Astrocyte (in vitro differentiated cells and primary cell): ENCODE data around the gene GMDS. TPM values are rescaled to one million over a fixed set of nuclear protein-coding genes. Genes with fewer than 3 reads are reported as not detected.
A peak's percentile ranks its signal among the peaks of the same experiment; 100 is the strongest.

Experiments
- DNase-seq: peaks from one replicate; pipeline ENCODE4 v3.0.0-alpha.2; 2010; ENCODE audit warnings: low read depth
- FAIRE-seq: peaks from 2 replicates; lab custom pipeline; 2011; peaks lifted over from hg19 to GRCh38; lab: Jason Lieb, UNC
- H2AFZ ChIP-seq: 2 replicates; pipeline ENCODE4 v1.6.0; 2012; ENCODE audit warnings: low read depth, low read length, inconsistent platforms
- H3K27ac ChIP-seq: 2 replicates; pipeline ENCODE4 v1.5.1; 2011; ENCODE audit warnings: low read depth, low read length, inconsistent platforms
- H3K27me3 ChIP-seq: 2 replicates; pipeline ENCODE4 v1.6.0; 2011; ENCODE audit warnings: low read length, inconsistent platforms; ENCODE audit not compliant: insufficient read depth
- H3K36me3 ChIP-seq: 2 replicates; pipeline ENCODE4 v1.5.1; 2011; ENCODE audit warnings: low read length, inconsistent platforms; ENCODE audit not compliant: insufficient read depth
- H3K4me1 ChIP-seq: 2 replicates; pipeline ENCODE4 v1.5.1; 2011; ENCODE audit warnings: low read length, inconsistent platforms; ENCODE audit not compliant: insufficient read depth
- H3K4me2 ChIP-seq: 2 replicates; pipeline ENCODE4 v1.6.0; 2012; ENCODE audit warnings: low read length, inconsistent platforms
- H3K4me3 ChIP-seq: 2 replicates; pipeline ENCODE4 v1.5.1; 2011; ENCODE audit warnings: low read depth, mild to moderate bottlenecking, low read length, inconsistent platforms; ENCODE audit not compliant: insufficient read depth
- H3K79me2 ChIP-seq: 2 replicates; pipeline ENCODE4 v1.6.0; 2012; ENCODE audit warnings: mild to moderate bottlenecking, low read length, inconsistent platforms; ENCODE audit not compliant: insufficient read depth
- H3K9ac ChIP-seq: 2 replicates; pipeline ENCODE4 v1.6.0; 2012; ENCODE audit warnings: mild to moderate bottlenecking, low read length, inconsistent platforms
- H3K9me3 ChIP-seq: 2 replicates; pipeline ENCODE4 v1.5.1; 2012; ENCODE audit warnings: low read depth, mild to moderate bottlenecking, low read length, inconsistent platforms; ENCODE audit not compliant: insufficient read depth
- H4K20me1 ChIP-seq: 2 replicates; pipeline ENCODE4 v1.6.0; 2012; ENCODE audit warnings: low read length, inconsistent platforms; ENCODE audit not compliant: insufficient read depth
- H3K27ac Mint-ChIP-seq: one replicate; pipeline ENCODE4 v1.8.0; 2021; ENCODE audit warnings: mild to moderate bottlenecking, mixed read lengths; ENCODE audit not compliant: unreplicated experiment
- H3K27me3 Mint-ChIP-seq: one replicate; pipeline ENCODE4 v1.8.0; 2021; ENCODE audit warnings: low read depth, mixed read lengths; ENCODE audit not compliant: unreplicated experiment
- H3K36me3 Mint-ChIP-seq: one replicate; pipeline ENCODE4 v1.8.0; 2021; ENCODE audit warnings: low read depth, mixed read lengths; ENCODE audit not compliant: unreplicated experiment
- H3K4me1 Mint-ChIP-seq: one replicate; pipeline ENCODE4 v1.8.0; 2021; ENCODE audit warnings: low read depth, mixed read lengths; ENCODE audit not compliant: unreplicated experiment
- H3K4me3 Mint-ChIP-seq: one replicate; pipeline ENCODE4 v1.8.0; 2021; ENCODE audit warnings: mild to moderate bottlenecking, moderate library complexity, mixed read lengths; ENCODE audit not compliant: unreplicated experiment
- H3K9me3 Mint-ChIP-seq: one replicate; pipeline ENCODE4 v1.8.0; 2021; ENCODE audit warnings: mild to moderate bottlenecking, mixed read lengths; ENCODE audit not compliant: unreplicated experiment
- CTCF ChIP-seq: IDR thresholded peaks from 2 replicates; pipeline ENCODE4 v1.5.1; 2011; ENCODE audit warnings: low read depth, mild to moderate bottlenecking, inconsistent platforms, low read length, moderate library complexity; ENCODE audit not compliant: insufficient read depth
- EZH2 ChIP-seq: IDR thresholded peaks from 2 replicates; pipeline ENCODE4 v1.6.1; 2012; ENCODE audit warnings: mild to moderate bottlenecking, low read length, inconsistent platforms; ENCODE audit not compliant: insufficient read depth
- total RNA-seq: library from RNA; stranded (reverse); gene quantifications from 2 replicates; pipeline ENCODE4 v1.2.1, GENCODE V29; 2021

The GMDS gene
- total RNA-seq, 1 donor from 2014 or later, result 9.4 TPM

- peaks cover 4% of the 10 kb centered on the region for H3K9me3 Mint-ChIP-seq
- H3K36me3 ChIP-seq, result no peaks in the 10 kb centered on the region
- peak overlapping the region; percentile 84 for H3K4me2 ChIP-seq
- H3K9ac ChIP-seq, result peak overlapping the region; percentile 88
- peak overlapping the region; percentile 70 for H3K4me3 ChIP-seq
- H3K27me3 Mint-ChIP-seq, result peaks cover 45% of the 10 kb centered on the region
- H3K9me3 ChIP-seq, result no peaks in the 10 kb centered on the region
- H4K20me1 ChIP-seq, result peaks cover 27% of the 10 kb centered on the region
- FAIRE-seq (no peak), DNase-seq (no peak)
- peaks cover 9% of the 10 kb centered on the region for H3K4me1 Mint-ChIP-seq
- peak overlapping the region; percentile 82 for H3K27ac Mint-ChIP-seq
- peaks cover 24% of the 10 kb centered on the region for H3K4me1 ChIP-seq
- H3K36me3 Mint-ChIP-seq, result peaks cover 2% of the 10 kb centered on the region
- H3K27ac ChIP-seq, result peak overlapping the region; percentile 56
- H3K27me3 ChIP-seq, result peaks cover 36% of the 10 kb centered on the region
- no peak overlapping the region for H2AFZ ChIP-seq
- TF ChIP-seq CTCF, result no peak
- no peak for TF ChIP-seq EZH2
- H3K79me2 ChIP-seq, result peaks cover 35% of the 10 kb centered on the region
- peak overlapping the region; percentile 89 for H3K4me3 Mint-ChIP-seq
Observed at GRCh38 chr6:1612299-1612973, 633.0 kb downstream of the GMDS start.

GRCh38 chr6:1611572-1612298, 633.7 kb downstream of the GMDS start:
- H3K27me3 ChIP-seq, result peaks cover 43% of the 10 kb centered on the region
- no peaks in the 10 kb centered on the region for H3K9me3 ChIP-seq
- peak overlapping the region; percentile 70 for H3K4me3 ChIP-seq
- Mint-ChIP-seq H3K27ac (peak overlapping the region; percentile 82), H3K27me3 (peaks cover 46% of the 10 kb centered on the region), H3K9me3 (peaks cover 4% of the 10 kb centered on the region), H3K4me1 (peaks cover 9% of the 10 kb centered on the region), H3K4me3 (peak overlapping the region; percentile 89), H3K36me3 (peaks cover under 1% of the 10 kb centered on the region)
- FAIRE-seq (no peak), DNase-seq (peak; percentile 32)
- no peaks in the 10 kb centered on the region for H3K36me3 ChIP-seq
- peaks cover 34% of the 10 kb centered on the region for H4K20me1 ChIP-seq
- peaks cover 35% of the 10 kb centered on the region for H3K79me2 ChIP-seq
- H3K9ac ChIP-seq, result peak overlapping the region; percentile 88
- peak overlapping the region; percentile 84 for H3K4me2 ChIP-seq
- H2AFZ ChIP-seq, result peak overlapping the region; percentile 75
- TF ChIP-seq CTCF (no peak), EZH2 (no peak)
- H3K27ac ChIP-seq, result peak overlapping the region; percentile 56
- peaks cover 25% of the 10 kb centered on the region for H3K4me1 ChIP-seq

GRCh38 chr6:1611322-1611571, 634.2 kb downstream of the GMDS start:
- peaks cover 9% of the 10 kb centered on the region for H3K4me1 Mint-ChIP-seq
- FAIRE-seq, result no peak
- no peaks in the 10 kb centered on the region for H3K9me3 ChIP-seq
- DNase-seq, result no peak
- no peak overlapping the region for H3K4me3 Mint-ChIP-seq
- H4K20me1 ChIP-seq, result peaks cover 33% of the 10 kb centered on the region
- H3K79me2 ChIP-seq, result peaks cover 35% of the 10 kb centered on the region
- H3K36me3 ChIP-seq, result no peaks in the 10 kb centered on the region
- no peaks in the 10 kb centered on the region for H3K36me3 Mint-ChIP-seq
- H3K27ac ChIP-seq, result no peak overlapping the region
- peaks cover 4% of the 10 kb centered on the region for H3K9me3 Mint-ChIP-seq
- peaks cover 45% of the 10 kb centered on the region for H3K27me3 ChIP-seq
- no peak overlapping the region for H3K27ac Mint-ChIP-seq
- TF ChIP-seq EZH2, result peak; percentile 61
- no peak for TF ChIP-seq CTCF
- H3K4me2 ChIP-seq, result peak overlapping the region; percentile 84
- H3K27me3 Mint-ChIP-seq, result peaks cover 46% of the 10 kb centered on the region
- peak overlapping the region; percentile 10 for H2AFZ ChIP-seq
- peak overlapping the region; percentile 88 for H3K9ac ChIP-seq
- peak overlapping the region; percentile 70 for H3K4me3 ChIP-seq
- H3K4me1 ChIP-seq, result peaks cover 25% of the 10 kb centered on the region
